GM12878 (cell line): ENCODE results near the gene LYVE1. TPM values are rescaled to one million over a fixed set of nuclear protein-coding genes. Genes with fewer than 3 reads are reported as not detected.

Source experiments
- ATAC-seq: fragments of 200-7000 bp; cut with Tn5 transposase; 3 replicates; pipeline ENCODE4 v1.9.1; 2020; ENCODE audit warnings: mild to moderate bottlenecking, moderate library complexity
- BruUV-seq: library from RNA; stranded (reverse); fragments of 400-500 nt; replicated peaks from 2 replicates; lab custom pipeline; 2021; lab: Mats Ljungman, UMichigan
- CTCF ChIA-PET: fragments of 300-600 bp; sonication (Branson Sonifier 250); formaldehyde crosslinking; extraction: SDS; loops from one replicate; lab custom pipeline; 2021; ENCODE audit warnings: inconsistent platforms; lab: Yijun Ruan, JAX
- POLR2A ChIA-PET: fragments of 350-600 bp; formaldehyde crosslinking; extraction: SDS; loops from one replicate; lab custom pipeline; 2021; ENCODE audit warnings: inconsistent platforms; lab: Charles Lee
- RAD21 ChIA-PET: fragments of 300-600 bp; sonication (Branson Sonifier 250); formaldehyde crosslinking; loops from one replicate; lab custom pipeline; 2023; ENCODE audit warnings: antibody characterized with exemption; ENCODE audit not compliant: unreplicated experiment; lab: Charles Lee
- SMC1A ChIA-PET: fragments of 300-600 bp; sonication (Branson Sonifier 250); formaldehyde crosslinking; loops from one replicate; lab custom pipeline; 2023; ENCODE audit not compliant: unreplicated experiment, uncharacterized antibody; lab: Charles Lee
- DNase-seq: peaks from one replicate; pipeline ENCODE4 v3.0.0-alpha.2; 2011; ENCODE audit warnings: low read depth, low spot score
- FAIRE-seq: peaks from 3 replicates; lab custom pipeline; 2011; peaks lifted over from hg19 to GRCh38; lab: Jason Lieb, UNC
- H2AFZ ChIP-seq: 2 replicates; pipeline ENCODE4 v1.6.0; 2011; ENCODE audit warnings: low read depth, low read length, control low read depth; ENCODE audit not compliant: control insufficient read depth
- H3K27ac ChIP-seq: 2 replicates; pipeline ENCODE4 v1.5.1; 2011; ENCODE audit warnings: control low read depth; ENCODE audit not compliant: control insufficient read depth, insufficient read depth
- H3K27me3 ChIP-seq, 2 experiments: replicated peaks in 1 of 2; 2 replicates each; pipeline versions ENCODE4 v1.6.0 to v1.6.1; 2011; ENCODE audit warnings: low read length in 1 of 2; ENCODE audit not compliant: control insufficient read depth in 2 of 2, insufficient read depth in 2 of 2
- H3K36me3 ChIP-seq, 2 experiments: 2 replicates each; pipeline ENCODE4 v1.5.1; 2011; ENCODE audit warnings: low read length in 1 of 2; ENCODE audit not compliant: control insufficient read depth in 2 of 2, insufficient read depth in 2 of 2
- H3K4me1 ChIP-seq: 2 replicates; pipeline ENCODE4 v1.6.1; 2011; ENCODE audit warnings: mild to moderate bottlenecking, low read length, moderate library complexity, mixed read lengths; ENCODE audit not compliant: control insufficient read depth, insufficient read depth
- H3K4me2 ChIP-seq: 2 replicates; pipeline ENCODE4 v1.6.0; 2011; ENCODE audit warnings: control low read depth; ENCODE audit not compliant: control insufficient read depth, insufficient read depth
- H3K4me3 ChIP-seq: fragments of 200-600 bp; sonication (generic); 2 replicates; pipeline ENCODE4 v1.5.1; 2016
- H3K79me2 ChIP-seq: 2 replicates; pipeline ENCODE4 v1.6.0; 2011; ENCODE audit warnings: low read length; ENCODE audit not compliant: control insufficient read depth, insufficient read depth
- H3K9ac ChIP-seq: 2 replicates; pipeline ENCODE4 v1.8.0; 2011; ENCODE audit warnings: low read length, control low read depth, mixed read lengths; ENCODE audit not compliant: control insufficient read depth, insufficient read depth
- H3K9me3 ChIP-seq: replicated peaks from 3 replicates; pipeline ENCODE4 v1.5.1; 2011; ENCODE audit warnings: mild to moderate bottlenecking, low read length; ENCODE audit not compliant: control insufficient read depth, insufficient read depth
- H4K20me1 ChIP-seq: 2 replicates; pipeline ENCODE4 v1.6.0; 2011; ENCODE audit not compliant: control insufficient read depth, insufficient read depth
- NFYA ChIP-seq: IDR thresholded peaks from 2 replicates; pipeline ENCODE4 v1.6.1; 2011; ENCODE audit warnings: low read depth, mild to moderate bottlenecking, low read length, improper control_type of control experiment, borderline replicate concordance
- RCOR1 ChIP-seq: conservative IDR thresholded peaks from 2 replicates; pipeline ENCODE4 v1.6.1; 2012; ENCODE audit warnings: low read depth, low read length, improper control_type of control experiment
- TAF1 ChIP-seq: IDR thresholded peaks from 2 replicates; pipeline ENCODE4 v1.6.1; 2011; ENCODE audit warnings: mild to moderate bottlenecking, low read depth, low read length, borderline replicate concordance
- ZBTB4 ChIP-seq: fragments of 450-650 bp; formaldehyde crosslinking; IDR thresholded peaks from 2 replicates; pipeline ENCODE4 v1.4.0; 2022; ENCODE audit warnings: mild to moderate bottlenecking, moderate library complexity
- WGBS: methylation state at CpG from one replicate; pipeline ENCODE4 v1.1.6; 2016; ENCODE audit warnings: low lambda C conversion rate; ENCODE audit not compliant: insufficient replicate concordance, insufficient coverage; ENCODE audit errors: missing lambda C conversion rate; 5-methylcytosine and 5-hydroxymethylcytosine counted together
- in situ Hi-C: fragments of 300-500 bp; cut with MboI; formaldehyde crosslinking; loops from 9 replicates; pipeline ENCODE4 v1.14.3; 2018; ENCODE audit warnings: mixed read lengths
- intact Hi-C: fragments of 100-400 bp; cut with micrococcal nuclease; formaldehyde crosslinking; loops from one replicate; pipeline ENCODE4 v1.14.2; 2022; ENCODE audit not compliant: unreplicated experiment
- polyA plus RNA-seq, 11 experiments: library from polyadenylated mRNA; depleted of rRNA in 4 of 11; unstranded in 6 of 11; stranded (reverse) in 5 of 11; fragments of >200 nt; fragmentation: Nextera tagmentation in 4 of 11; fragmentation: Illumina TruSeq in 1 of 11; extraction: Ambion mirVana in 4 of 11; extraction: Trizol in 1 of 11; gene quantifications; 1 replicate in 1 of 11; 2 replicates in 10 of 11; pipeline versions ENCODE4 v1.2.1 to v1.2.3, GENCODE V29; 2011 to 2016; ENCODE audit warnings: inconsistent platforms in 2 of 11, missing spikeins in 2 of 11, low read depth in 1 of 11
- total RNA-seq, 4 experiments: library from RNA; depleted of rRNA in 3 of 4; stranded (reverse); fragments of >200 nt in 3 of 4; fragmentation: Illumina TruSeq in 1 of 4; extraction: Trizol in 1 of 4; gene quantifications; 2 replicates each; pipeline versions ENCODE4 v1.2.1 to v1.2.3, GENCODE V29; 2013 to 2021

The LYVE1 gene
- total and polyA plus RNA-seq, 10 of the 15 experiments (the other 5 are each of a cell fraction or from before 2014, with no cell fraction given): 0.15 TPM; not detected in 9

- DNase-seq: no peak
- Histone ChIP-seq H3K36me3 (no peaks in the 10 kb centered on the region), H3K4me2 (no peak overlapping the region), H3K27me3 (peaks cover 2 to 5% of the 10 kb centered on the region in 2 experiments; a peak in 3 of 4 replicates), H3K4me1 (no peaks in the 10 kb centered on the region), H3K79me2 (no peaks in the 10 kb centered on the region), H3K27ac (no peak overlapping the region), H4K20me1 (no peaks in the 10 kb centered on the region), H3K9me3 (no peaks in the 10 kb centered on the region), H3K9ac (no peak overlapping the region), H2AFZ (no peak overlapping the region), H3K4me3 (no peak overlapping the region)
- WGBS: 37% methylated on average over 3 of the region's 3 CpGs
- CTCF ChIA-PET: interaction anchor here (0.7 kb wide), 1 partner anchor 23 kb away, joined by 3 read pairs; no protein-coding TSS in a partner anchor
- RAD21 ChIA-PET: interaction anchor here (0.5 to 0.9 kb wide), 2 partner anchors 169 to 716 kb away, joined by 3 read pairs; no protein-coding TSS in a partner anchor
- no peak for FAIRE-seq
- BruUV-seq: no TSS peak
- SMC1A ChIA-PET: interaction anchor here (0.6 kb wide), 1 partner anchor 93 kb away, joined by 4 read pairs; no protein-coding TSS in a partner anchor
- TF ChIP-seq RCOR1 (no peak), ZBTB4 (CRISPR knock-in tag) (no peak), TAF1 (no peak), NFYA (no peak)
- intact Hi-C loops: no loop called here
- no peak for ATAC-seq
- in situ Hi-C loops: no loop called here
- POLR2A ChIA-PET: no interaction called here
Measured at GRCh38 chr11:10575346-10576034, 7.0 kb upstream of the LYVE1 start.
